HepG2 (cell line): Measurements from ENCODE around the gene ONECUT1. TPM values are rescaled to one million over a fixed set of nuclear protein-coding genes. Genes with fewer than 3 reads are reported as not detected.

Source experiments
- ERF ChIP-seq: IDR thresholded peaks from 2 replicates; pipeline ENCODE4 v1.6.1; 2018; ENCODE audit warnings: missing biosample characterization, missing genetic modification reagents
- FOXA3 ChIP-seq: IDR thresholded peaks from 2 replicates; pipeline ENCODE4 v1.6.1; 2016; ENCODE audit warnings: missing genetic modification reagents, missing compliant biosample characterization
- GMEB2 ChIP-seq: IDR thresholded peaks from 2 replicates; pipeline ENCODE4 v1.6.1; 2016; ENCODE audit warnings: missing biosample characterization, missing genetic modification reagents, low read depth
- GZF1 ChIP-seq: sonication (generic); formaldehyde crosslinking; IDR thresholded peaks from 2 replicates; pipeline ENCODE4 v1.5.1; 2020; ENCODE audit warnings: mild to moderate bottlenecking, missing genetic modification reagents
- KDM2A ChIP-seq: sonication (generic); formaldehyde crosslinking; IDR thresholded peaks from 2 replicates; pipeline ENCODE4 v1.4.0; 2020; ENCODE audit warnings: low read depth, missing genetic modification reagents, borderline replicate concordance
- MXD3 ChIP-seq: IDR thresholded peaks from 2 replicates; pipeline ENCODE4 v1.6.1; 2016; ENCODE audit warnings: mild to moderate bottlenecking, missing biosample characterization, missing genetic modification reagents
- NFRKB ChIP-seq: fragments of 450-650 bp; IDR thresholded peaks from 2 replicates; pipeline ENCODE4 v1.6.1; 2017
- POGZ ChIP-seq: sonication (generic); formaldehyde crosslinking; IDR thresholded peaks from 2 replicates; pipeline ENCODE4 v1.4.0; 2020; ENCODE audit warnings: mild to moderate bottlenecking, missing genetic modification reagents
- TOPORS ChIP-seq: sonication (generic); formaldehyde crosslinking; IDR thresholded peaks from 2 replicates; pipeline ENCODE4 v1.8.0; 2023; ENCODE audit warnings: mild to moderate bottlenecking, missing genetic modification reagents
- ZC3H13 ChIP-seq: sonication (generic); formaldehyde crosslinking; IDR thresholded peaks from 2 replicates; pipeline ENCODE4 v1.8.1; 2023; ENCODE audit warnings: mild to moderate bottlenecking, missing genetic modification reagents, moderate library complexity
- ZFP36L1 ChIP-seq: sonication (generic); formaldehyde crosslinking; IDR thresholded peaks from 2 replicates; pipeline ENCODE4 v1.8.0; 2022; ENCODE audit warnings: mild to moderate bottlenecking, missing genetic modification reagents, moderate library complexity
- ZFP36L2 ChIP-seq: sonication (generic); formaldehyde crosslinking; IDR thresholded peaks from 2 replicates; pipeline ENCODE4 v1.4.0; 2020; ENCODE audit warnings: missing genetic modification reagents
- ZFX ChIP-seq: sonication (generic); formaldehyde crosslinking; IDR thresholded peaks from 2 replicates; pipeline ENCODE4 v1.4.0; 2020; ENCODE audit warnings: mild to moderate bottlenecking, low read depth, missing genetic modification reagents, moderate library complexity
- ZFYVE20 ChIP-seq: sonication (generic); formaldehyde crosslinking; IDR thresholded peaks from 2 replicates; pipeline ENCODE4 v1.8.0; 2023; ENCODE audit warnings: low read depth, mild to moderate bottlenecking, moderate library complexity, missing genetic modification reagents, borderline replicate concordance
- ZMAT3 ChIP-seq: sonication (generic); formaldehyde crosslinking; conservative IDR thresholded peaks from 2 replicates; pipeline ENCODE4 v1.7.0; 2021; ENCODE audit warnings: missing genetic modification reagents
- ZNF3 ChIP-seq: IDR thresholded peaks from 2 replicates; pipeline ENCODE4 v1.7.0; 2017; ENCODE audit warnings: inconsistent platforms
- ZNF354B ChIP-seq: sonication (generic); formaldehyde crosslinking; IDR thresholded peaks from 2 replicates; pipeline ENCODE4 v1.8.0; 2022; ENCODE audit warnings: mild to moderate bottlenecking, missing genetic modification reagents
- ZNF543 ChIP-seq: sonication (generic); formaldehyde crosslinking; IDR thresholded peaks from 2 replicates; pipeline ENCODE4 v1.4.0; 2020; ENCODE audit warnings: mild to moderate bottlenecking, missing genetic modification reagents
- polyA plus RNA-seq, 8 experiments: library from polyadenylated mRNA; depleted of rRNA in 3 of 8; stranded (reverse) in 7 of 8; unstranded in 1 of 8; fragments of >200 nt; fragmentation: Illumina TruSeq in 4 of 8; extraction: Trizol in 4 of 8; gene quantifications; 2 replicates each; pipeline versions ENCODE4 v1.2.1 to v1.2.3, GENCODE V29; 2011 to 2016; ENCODE audit warnings: low read depth in 4 of 8, missing spikeins in 1 of 8, mixed read lengths in 1 of 8; ENCODE audit not compliant: insufficient read depth in 1 of 8
- total RNA-seq, 5 experiments: library from RNA; depleted of rRNA; stranded (reverse); fragments of >200 nt; fragmentation: Illumina TruSeq; extraction: Trizol; gene quantifications; 2 replicates each; pipeline ENCODE4 v1.2.3, GENCODE V29; 2016; ENCODE audit warnings: low read depth in 1 of 5
- TF ChIP-seq, protein P1 (sequence below): sonication (generic); formaldehyde crosslinking; IDR thresholded peaks from 2 replicates; pipeline ENCODE4 v1.5.1; 2020; ENCODE audit warnings: mild to moderate bottlenecking, missing genetic modification reagents, moderate library complexity
- TF ChIP-seq, protein P2 (sequence below): IDR thresholded peaks from 2 replicates; pipeline ENCODE4 v1.6.1; 2016; ENCODE audit warnings: missing genetic modification reagents, missing compliant biosample characterization
- TF ChIP-seq, protein P3 (sequence below): sonication (generic); formaldehyde crosslinking; IDR thresholded peaks from 2 replicates; pipeline ENCODE4 v1.9.0; 2021; ENCODE audit warnings: missing genetic modification reagents, borderline replicate concordance
- TF ChIP-seq, protein P4 (sequence below): sonication (generic); formaldehyde crosslinking; IDR thresholded peaks from 2 replicates; pipeline ENCODE4 v1.4.0; 2020; ENCODE audit warnings: missing genetic modification reagents, borderline replicate concordance

ONECUT1 gene
- total and polyA plus RNA-seq, 2 of the 13 experiments (the other 11 are each of a cell fraction or from before 2014, with no cell fraction given) = 3.5 to 9.1 TPM

- TF ChIP-seq GMEB2 (no peak), ZFP36L1 (no peak), ZMAT3 (peak; percentile 27; the same call in 1 of the 2 replicates), FOXA3 (CRISPR knock-in tag) (no peak), NFRKB (no peak), ZC3H13 (CRISPR knock-in tag) (no peak), KDM2A (no peak), ZFYVE20 (CRISPR knock-in tag) (0 out of 2 replicates have a peak, but pooled peaks have one; percentile 14), MXD3 (CRISPR knock-in tag) (no peak), POGZ (CRISPR knock-in tag) (no peak; the same call in 1 of the 2 replicates), ERF (CRISPR knock-in tag) (peak; percentile 16; the same call in 1 of the 2 replicates), GZF1 (CRISPR knock-in tag) (no peak), ZFX (CRISPR knock-in tag) (peak; percentile 11), ZNF354B (no peak), ZFP36L2 (CRISPR knock-in tag) (no peak), ZNF543 (CRISPR knock-in tag) (no peak), TOPORS (CRISPR knock-in tag) (no peak), ZNF3 (CRISPR knock-in tag) (no peak)
- TF ChIP-seq, protein P1, sequence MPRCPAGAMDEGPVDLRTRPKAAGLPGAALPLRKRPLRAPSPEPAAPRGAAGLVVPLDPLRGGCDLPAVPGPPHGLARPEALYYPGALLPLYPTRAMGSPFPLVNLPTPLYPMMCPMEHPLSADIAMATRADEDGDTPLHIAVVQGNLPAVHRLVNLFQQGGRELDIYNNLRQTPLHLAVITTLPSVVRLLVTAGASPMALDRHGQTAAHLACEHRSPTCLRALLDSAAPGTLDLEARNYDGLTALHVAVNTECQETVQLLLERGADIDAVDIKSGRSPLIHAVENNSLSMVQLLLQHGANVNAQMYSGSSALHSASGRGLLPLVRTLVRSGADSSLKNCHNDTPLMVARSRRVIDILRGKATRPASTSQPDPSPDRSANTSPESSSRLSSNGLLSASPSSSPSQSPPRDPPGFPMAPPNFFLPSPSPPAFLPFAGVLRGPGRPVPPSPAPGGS = no peak
- TF ChIP-seq, protein P2, sequence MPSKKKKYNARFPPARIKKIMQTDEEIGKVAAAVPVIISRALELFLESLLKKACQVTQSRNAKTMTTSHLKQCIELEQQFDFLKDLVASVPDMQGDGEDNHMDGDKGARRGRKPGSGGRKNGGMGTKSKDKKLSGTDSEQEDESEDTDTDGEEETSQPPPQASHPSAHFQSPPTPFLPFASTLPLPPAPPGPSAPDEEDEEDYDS (CRISPR knock-in tag) = no peak
- TF ChIP-seq, protein P3, sequence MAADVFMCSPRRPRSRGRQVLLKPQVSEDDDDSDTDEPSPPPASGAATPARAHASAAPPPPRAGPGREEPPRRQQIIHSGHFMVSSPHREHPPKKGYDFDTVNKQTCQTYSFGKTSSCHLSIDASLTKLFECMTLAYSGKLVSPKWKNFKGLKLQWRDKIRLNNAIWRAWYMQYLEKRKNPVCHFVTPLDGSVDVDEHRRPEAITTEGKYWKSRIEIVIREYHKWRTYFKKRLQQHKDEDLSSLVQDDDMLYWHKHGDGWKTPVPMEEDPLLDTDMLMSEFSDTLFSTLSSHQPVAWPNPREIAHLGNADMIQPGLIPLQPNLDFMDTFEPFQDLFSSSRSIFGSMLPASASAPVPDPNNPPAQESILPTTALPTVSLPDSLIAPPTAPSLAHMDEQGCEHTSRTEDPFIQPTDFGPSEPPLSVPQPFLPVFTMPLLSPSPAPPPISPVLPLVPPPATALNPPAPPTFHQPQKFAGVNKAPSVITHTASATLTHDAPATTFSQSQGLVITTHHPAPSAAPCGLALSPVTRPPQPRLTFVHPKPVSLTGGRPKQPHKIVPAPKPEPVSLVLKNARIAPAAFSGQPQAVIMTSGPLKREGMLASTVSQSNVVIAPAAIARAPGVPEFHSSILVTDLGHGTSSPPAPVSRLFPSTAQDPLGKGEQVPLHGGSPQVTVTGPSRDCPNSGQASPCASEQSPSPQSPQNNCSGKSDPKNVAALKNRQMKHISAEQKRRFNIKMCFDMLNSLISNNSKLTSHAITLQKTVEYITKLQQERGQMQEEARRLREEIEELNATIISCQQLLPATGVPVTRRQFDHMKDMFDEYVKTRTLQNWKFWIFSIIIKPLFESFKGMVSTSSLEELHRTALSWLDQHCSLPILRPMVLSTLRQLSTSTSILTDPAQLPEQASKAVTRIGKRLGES (CRISPR knock-in tag) = no peak
- TF ChIP-seq, protein P4, sequence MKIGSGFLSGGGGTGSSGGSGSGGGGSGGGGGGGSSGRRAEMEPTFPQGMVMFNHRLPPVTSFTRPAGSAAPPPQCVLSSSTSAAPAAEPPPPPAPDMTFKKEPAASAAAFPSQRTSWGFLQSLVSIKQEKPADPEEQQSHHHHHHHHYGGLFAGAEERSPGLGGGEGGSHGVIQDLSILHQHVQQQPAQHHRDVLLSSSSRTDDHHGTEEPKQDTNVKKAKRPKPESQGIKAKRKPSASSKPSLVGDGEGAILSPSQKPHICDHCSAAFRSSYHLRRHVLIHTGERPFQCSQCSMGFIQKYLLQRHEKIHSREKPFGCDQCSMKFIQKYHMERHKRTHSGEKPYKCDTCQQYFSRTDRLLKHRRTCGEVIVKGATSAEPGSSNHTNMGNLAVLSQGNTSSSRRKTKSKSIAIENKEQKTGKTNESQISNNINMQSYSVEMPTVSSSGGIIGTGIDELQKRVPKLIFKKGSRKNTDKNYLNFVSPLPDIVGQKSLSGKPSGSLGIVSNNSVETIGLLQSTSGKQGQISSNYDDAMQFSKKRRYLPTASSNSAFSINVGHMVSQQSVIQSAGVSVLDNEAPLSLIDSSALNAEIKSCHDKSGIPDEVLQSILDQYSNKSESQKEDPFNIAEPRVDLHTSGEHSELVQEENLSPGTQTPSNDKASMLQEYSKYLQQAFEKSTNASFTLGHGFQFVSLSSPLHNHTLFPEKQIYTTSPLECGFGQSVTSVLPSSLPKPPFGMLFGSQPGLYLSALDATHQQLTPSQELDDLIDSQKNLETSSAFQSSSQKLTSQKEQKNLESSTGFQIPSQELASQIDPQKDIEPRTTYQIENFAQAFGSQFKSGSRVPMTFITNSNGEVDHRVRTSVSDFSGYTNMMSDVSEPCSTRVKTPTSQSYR = no peak
Measured at GRCh38 chr15:52789601-52790168, 451 bp downstream of the ONECUT1 start (continued).
